ENCODE data around the gene ZMIZ1. TPM values are rescaled to one million over a fixed set of nuclear protein-coding genes. Genes with fewer than 3 reads are reported as not detected.

ZMIZ1 gene
- polyA plus RNA-seq, 1 experiment, result 13.0 TPM

DNA sequence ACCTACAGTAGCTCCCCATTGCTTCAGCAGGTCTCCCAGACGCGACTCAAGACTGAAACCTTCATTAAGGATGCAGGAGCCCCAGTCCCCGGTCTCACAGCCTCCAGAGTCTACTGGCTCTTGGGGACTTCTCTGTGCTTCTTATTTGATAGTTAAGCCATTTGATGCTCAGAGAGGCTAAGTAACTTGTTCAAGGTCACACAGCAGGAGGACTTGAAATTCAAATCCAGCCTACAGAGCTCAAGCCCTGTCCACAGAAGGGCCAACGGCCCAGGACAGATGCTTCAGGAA lies 21.2 kb upstream of the ZMIZ1 start:
- peaks cover 1% of the 10 kb centered on the region; the same call in 1 of the 2 replicates for H3K27me3 ChIP-seq (ENCODE audit: control insufficient read depth, insufficient read depth, low read length)
- no peak for DNase-seq (ENCODE audit: low read depth)
- no peak for TF ChIP-seq CTCF (IDR thresholded peaks at IDR 0.05; ENCODE audit: insufficient read depth, low read depth, low read length)
- no peaks in the 10 kb centered on the region for H3K36me3 ChIP-seq (ENCODE audit: control insufficient read depth, insufficient read depth, low read length)
- ChIA-PET POLR2A (no interaction called here), CTCF (no interaction called here)
- H3K4me3 ChIP-seq (ENCODE audit: low read depth, low read length), result no peak overlapping the region

GRCh38 chr10:79047875-79048638 lies 20.7 kb upstream of the ZMIZ1 start:
- CTCF ChIA-PET, result no interaction called here
- no peak for DNase-seq (ENCODE audit: low read depth)
- Histone ChIP-seq H3K27me3 (ENCODE audit: control insufficient read depth, insufficient read depth, low read length) (peaks cover 1% of the 10 kb centered on the region; the same call in 1 of the 2 replicates), H3K36me3 (ENCODE audit: control insufficient read depth, insufficient read depth, low read length) (no peaks in the 10 kb centered on the region), H3K4me3 (ENCODE audit: low read depth, low read length) (no peak overlapping the region)
- POLR2A ChIA-PET, result no interaction called here
- TF ChIP-seq CTCF (IDR thresholded peaks at IDR 0.05; ENCODE audit: insufficient read depth, low read depth, low read length), result no peak

DNA sequence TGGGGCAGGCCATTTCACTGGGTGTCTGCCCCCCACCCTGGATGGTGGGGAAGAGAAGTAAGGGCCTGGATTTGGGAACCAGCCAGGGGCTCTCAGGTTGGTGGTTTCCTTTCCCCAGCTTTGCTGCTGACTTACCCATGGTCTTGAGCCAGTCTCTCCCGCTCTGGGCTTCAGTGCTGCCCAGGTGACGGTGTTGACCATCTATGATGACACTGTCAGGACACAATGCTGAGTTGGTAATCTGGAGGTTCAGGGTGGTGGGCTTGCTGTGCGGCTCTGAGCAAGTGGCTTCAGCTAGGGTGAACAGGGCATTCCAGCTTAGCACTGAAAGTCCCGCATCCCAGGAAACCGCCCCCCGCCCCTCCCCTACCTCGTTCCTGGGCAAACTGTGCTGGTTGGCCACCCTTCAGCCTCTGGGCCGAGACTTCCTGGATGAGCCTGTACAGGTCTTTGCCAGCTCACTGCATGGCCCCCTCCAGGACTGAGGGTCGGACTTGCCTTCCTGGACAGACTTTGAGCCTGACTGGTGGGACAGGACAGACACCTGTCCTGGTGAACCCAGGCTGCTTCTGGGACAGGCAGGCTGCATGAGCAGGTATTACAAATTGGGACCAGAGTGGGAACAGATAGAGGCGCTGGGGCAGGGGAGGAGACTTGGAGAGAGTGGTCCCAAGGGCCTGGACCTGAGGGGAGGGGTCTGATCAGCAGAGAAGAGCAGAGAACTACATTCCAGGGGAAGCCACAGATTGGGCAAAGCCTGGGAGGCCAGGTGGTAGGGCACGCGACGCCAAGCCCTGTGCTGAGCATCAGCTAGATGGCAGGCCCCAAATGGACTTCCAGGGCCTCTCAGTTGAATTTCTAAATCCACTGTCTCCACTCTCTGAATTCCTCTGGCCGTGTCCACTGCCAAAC lies 19.9 kb upstream of the ZMIZ1 start:
- Histone ChIP-seq H3K4me3 (ENCODE audit: low read depth, low read length) (no peak overlapping the region), H3K36me3 (ENCODE audit: control insufficient read depth, insufficient read depth, low read length) (no peaks in the 10 kb centered on the region), H3K27me3 (ENCODE audit: control insufficient read depth, insufficient read depth, low read length) (peaks cover 1% of the 10 kb centered on the region; the same call in 1 of the 2 replicates)
- ChIA-PET POLR2A (no interaction called here), CTCF (no interaction called here)
- TF ChIP-seq CTCF (IDR thresholded peaks at IDR 0.05; ENCODE audit: insufficient read depth, low read depth, low read length), result no peak
- DNase-seq (ENCODE audit: low read depth), result no peak

DNA sequence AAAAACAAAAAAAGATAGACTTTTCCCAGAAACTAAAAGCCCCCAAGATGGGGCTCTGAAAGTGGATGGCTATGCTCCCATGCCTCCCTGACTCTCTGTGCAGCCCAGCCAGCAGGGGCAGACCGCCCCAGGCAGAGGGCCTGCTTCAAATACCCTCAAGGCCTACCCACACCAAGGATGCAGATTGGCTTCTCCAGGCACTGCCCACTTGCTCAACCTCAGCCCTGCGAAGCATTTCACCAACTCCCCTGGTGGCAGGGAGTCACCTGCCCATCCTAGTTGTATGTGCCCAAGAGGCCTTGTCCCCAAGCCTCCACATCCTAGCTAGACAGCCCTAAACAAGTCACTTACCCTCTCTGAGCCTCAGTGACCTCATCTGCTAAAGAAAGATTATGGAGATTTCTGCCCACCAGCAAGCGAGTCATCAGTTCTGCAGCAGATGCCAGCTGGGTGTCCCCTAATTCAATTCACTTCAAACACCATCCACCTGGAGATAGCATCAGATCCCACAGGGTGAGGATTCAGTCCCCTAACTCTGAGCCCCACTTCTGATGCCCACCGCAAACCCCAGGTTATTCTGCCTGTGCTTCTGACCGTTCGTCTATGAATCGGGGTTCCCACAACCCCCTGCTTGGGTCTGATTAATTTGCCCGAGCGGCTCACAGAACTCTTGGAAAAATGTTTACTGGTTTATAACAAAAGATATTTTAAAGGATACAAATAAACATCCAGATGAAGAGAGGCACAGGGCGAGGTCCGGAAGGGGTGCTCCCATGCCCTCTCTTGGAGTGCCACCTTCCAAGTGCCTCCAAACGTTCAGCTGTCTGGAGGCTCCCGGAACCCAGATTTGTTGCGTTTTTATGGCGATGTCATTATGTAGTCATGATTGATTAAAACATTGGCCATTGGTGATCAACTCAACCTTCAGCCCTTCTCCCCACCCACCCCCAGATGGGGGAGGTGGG lies 18.6 kb upstream of the ZMIZ1 start:
- no peaks in the 10 kb centered on the region for H3K36me3 ChIP-seq (ENCODE audit: control insufficient read depth, insufficient read depth, low read length)
- POLR2A ChIA-PET, result no interaction called here
- no peaks in the 10 kb centered on the region for H3K27me3 ChIP-seq (ENCODE audit: control insufficient read depth, insufficient read depth, low read length)
- H3K4me3 ChIP-seq (ENCODE audit: low read depth, low read length), result no peak overlapping the region
- CTCF ChIA-PET, result no interaction called here
- DNase-seq (ENCODE audit: low read depth), result no peak
- no peak for TF ChIP-seq CTCF (IDR thresholded peaks at IDR 0.05; ENCODE audit: insufficient read depth, low read depth, low read length)
